Measurements from ENCODE around the gene PLEKHA3.
"Not testable (repeated sequence)": the region's sequence is repeated elsewhere in the genome, so short reads cannot be mapped to it uniquely, and the experiment has no call there.

PLEKHA3 gene

GRCh38 chr2:178479275-178479616, 1.0 kb upstream of the PLEKHA3 start:
- DNase-seq, result no peak

GRCh38 chr2:178479758-178480226, 465 bp upstream of the PLEKHA3 start:
- DNase-seq, result no peak

GRCh38 chr2:178482437-178482836, 2.2 kb downstream of the PLEKHA3 start:
- DNase-seq, result no peak

DNA sequence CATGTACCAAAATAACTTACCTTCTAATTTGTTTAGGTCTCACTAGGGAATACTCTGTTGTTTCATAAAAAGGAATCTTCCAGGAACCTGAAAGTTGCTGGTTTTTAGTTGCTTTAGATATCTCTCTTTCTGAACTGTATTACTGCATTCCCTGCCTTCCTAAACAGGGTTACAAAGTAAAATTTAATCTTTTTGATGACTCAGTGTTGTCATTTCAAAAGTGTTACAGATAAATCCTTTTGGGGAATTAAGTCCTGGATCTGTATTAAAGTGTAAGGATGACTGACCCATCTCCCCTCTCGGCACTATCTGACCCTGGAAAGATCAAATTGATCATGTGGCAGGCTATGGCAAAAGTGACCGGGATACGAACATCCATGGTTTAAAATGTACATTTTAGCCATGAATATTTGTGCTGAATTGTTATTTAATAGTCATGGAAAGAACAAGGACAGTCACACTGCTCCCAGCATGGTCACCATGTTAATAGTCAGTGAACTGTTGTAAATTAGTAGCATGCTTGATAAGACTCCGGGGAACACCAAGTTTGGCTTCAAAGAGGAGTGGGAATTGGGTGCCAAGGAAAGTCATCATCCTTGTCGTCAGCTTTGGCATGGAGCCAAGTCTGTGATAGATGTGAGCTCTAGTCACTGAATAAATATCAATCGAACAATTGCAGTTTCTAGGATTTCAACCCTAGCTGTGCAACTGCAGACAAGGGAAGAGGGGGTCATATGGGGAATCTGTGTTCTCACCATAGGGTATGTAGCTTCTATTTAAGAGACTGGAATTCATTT, 4.2 kb downstream of the PLEKHA3 start:
- DNase-seq, result peak; percentile 58

- DNase-seq, result no peak
These were observed 5.1 kb downstream of the PLEKHA3 start for GRCh38 chr2:178485356-178485755.

- DNase-seq, result no peak
These were observed 11.4 kb downstream of the PLEKHA3 start for GRCh38 chr2:178491612-178492011.

DNA sequence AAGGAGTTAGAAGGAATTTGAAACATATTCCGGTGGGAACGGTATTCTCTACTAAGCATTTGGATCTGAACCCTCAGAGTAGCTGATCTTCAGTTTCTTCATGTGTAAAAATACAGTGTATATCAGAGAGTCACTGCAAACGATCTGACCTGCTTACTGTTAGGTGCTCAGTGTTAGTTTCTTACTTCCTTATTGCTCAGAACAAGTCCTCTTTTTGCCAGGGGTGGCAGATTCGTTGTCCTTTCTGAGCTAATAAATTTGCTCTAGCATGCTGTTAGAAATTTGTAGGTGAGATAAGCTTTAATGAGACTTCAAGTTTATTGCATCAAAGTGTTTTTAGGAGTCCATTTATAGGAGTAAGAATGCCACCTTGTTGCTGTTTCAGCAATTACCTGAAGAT, 15.8 kb downstream of the PLEKHA3 start:
- DNase-seq, result no peak

GRCh38 chr2:178498137-178498536, 17.9 kb downstream of the PLEKHA3 start:
- DNase-seq, result no peak

- no peak for DNase-seq
These were observed 19.4 kb downstream of the PLEKHA3 start for GRCh38 chr2:178499640-178500039.

DNA sequence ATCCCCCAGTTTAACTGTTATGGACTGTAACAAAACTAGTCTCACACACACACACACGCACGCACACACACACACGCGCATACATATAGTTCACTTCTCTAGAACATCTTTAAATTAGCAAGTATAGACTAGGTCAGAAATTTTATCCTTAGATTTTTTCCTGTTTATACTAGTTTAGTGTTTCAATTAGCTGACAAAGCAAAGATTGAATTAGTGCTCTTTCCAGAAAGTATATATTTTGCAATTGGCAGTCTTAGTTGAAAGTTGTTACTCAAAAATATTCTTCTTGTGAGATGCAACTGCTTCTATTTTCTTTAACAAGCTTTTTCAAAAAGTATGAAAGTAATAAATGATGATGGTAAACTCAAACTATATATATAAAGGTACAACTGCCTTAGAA, 22.5 kb downstream of the PLEKHA3 start:
- no peak for DNase-seq

- no peak for DNase-seq
These were observed 25.8 kb downstream of the PLEKHA3 start for GRCh38 chr2:178506101-178506500.

- DNase-seq, result no peak
These were observed 26.3 kb downstream of the PLEKHA3 start for GRCh38 chr2:178506524-178506923.

DNA sequence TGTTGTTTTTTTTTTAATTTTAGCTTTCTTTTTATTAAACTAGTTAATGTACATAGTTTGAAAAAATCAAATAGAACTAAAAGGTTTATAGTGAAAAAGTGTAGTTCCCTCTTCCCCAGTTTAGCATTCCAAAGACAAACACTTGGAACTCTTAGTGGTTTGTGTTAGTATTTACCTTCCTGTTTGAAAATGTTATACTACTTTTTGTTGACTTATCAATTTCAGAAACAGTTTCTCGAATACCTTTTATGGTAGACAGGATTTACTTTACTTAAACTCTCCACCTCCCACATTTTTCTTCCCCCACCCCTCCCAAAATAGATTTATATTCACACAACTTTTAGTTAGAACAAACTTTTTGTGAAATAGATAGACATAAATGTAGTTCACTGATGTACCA, 26.7 kb downstream of the PLEKHA3 start:
- no peak for DNase-seq

GRCh38 chr2:178508646-178509045, 28.4 kb downstream of the PLEKHA3 start:
- no peak for DNase-seq

GRCh38 chr2:178510384-178510783, 30.1 kb downstream of the PLEKHA3 start:
- DNase-seq, result no peak

GRCh38 chr2:178512484-178512883, 32.2 kb downstream of the PLEKHA3 start:
- no peak for DNase-seq

DNA sequence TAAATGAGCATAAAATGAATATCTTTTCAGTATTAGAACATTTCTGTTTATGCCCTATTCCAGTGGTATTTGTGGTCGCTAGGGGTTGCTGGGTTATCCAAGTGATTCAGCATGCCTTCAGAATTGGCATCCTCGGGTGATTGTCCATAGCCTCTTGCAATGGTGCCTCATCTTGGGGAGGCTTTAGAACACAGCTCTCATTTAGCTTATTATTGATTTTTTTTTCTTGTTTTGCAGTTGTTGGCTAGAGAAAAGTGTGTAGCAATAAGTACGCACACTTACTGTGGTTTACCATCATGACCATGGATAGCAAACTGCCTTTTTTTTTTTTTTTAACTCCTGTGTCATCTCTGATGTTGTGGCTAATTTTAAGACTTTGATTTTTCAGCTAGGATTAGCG, 33.6 kb downstream of the PLEKHA3 start:
- no peak for DNase-seq

GRCh38 chr2:178514664-178515063, 34.4 kb downstream of the PLEKHA3 start:
- DNase-seq, result no peak

DNA sequence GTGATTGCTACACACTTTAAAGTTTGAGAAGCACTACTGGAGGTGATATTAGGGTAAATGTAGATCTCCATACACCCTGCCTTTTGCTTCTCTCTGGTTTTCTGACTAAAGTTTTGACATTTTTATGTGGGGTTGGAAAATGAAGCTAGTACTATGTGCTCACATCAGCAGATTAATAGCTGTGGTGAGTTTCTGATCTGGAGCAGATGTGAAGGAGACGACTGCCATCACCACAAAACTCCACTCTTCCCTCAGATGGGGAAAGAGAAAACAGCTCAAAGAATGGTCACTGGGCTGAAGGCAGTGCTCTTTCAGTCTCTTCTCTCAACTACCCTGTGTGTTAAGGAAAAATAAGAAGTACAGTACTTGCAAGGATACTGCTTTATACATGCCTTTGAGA, 37.2 kb downstream of the PLEKHA3 start:
- no peak for DNase-seq

- DNase-seq, result no peak
These were observed 41.3 kb downstream of the PLEKHA3 start for GRCh38 chr2:178521304-178522150.

DNA sequence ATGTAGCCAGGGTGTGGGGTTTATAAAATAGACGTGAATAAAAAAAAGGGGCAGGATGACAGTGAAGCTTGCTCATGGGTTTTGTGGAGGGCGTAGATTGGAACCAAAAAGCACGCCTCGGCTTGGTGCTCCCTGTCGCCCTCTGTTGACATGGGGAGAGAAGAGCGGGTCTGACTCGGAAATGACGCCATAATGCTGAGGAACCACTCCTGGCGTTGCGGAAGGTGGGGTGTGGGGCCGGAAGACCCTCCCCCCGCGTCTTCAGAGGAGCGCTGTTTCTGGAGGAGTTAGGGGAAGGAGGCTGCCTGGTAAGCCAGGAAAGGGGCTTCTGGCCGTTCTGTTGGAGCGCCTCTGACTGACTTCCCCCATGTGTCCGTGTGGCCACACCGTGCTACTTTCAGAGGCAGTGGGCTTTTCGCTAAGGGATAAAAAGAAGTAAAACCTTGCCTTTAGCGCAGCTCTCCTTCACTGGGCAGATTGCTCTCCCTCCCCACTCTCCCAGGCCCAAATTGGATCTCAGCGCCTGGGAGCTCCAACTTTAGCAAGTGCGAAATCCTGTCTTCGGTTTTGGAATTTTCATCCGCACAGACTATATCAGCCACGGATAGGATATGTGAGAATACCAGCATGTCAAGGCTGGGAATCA, 42.8 kb downstream of the PLEKHA3 start:
- peak; percentile 89 for DNase-seq

- DNase-seq, result no peak
These were observed 43.4 kb downstream of the PLEKHA3 start for GRCh38 chr2:178523596-178524134.

DNA sequence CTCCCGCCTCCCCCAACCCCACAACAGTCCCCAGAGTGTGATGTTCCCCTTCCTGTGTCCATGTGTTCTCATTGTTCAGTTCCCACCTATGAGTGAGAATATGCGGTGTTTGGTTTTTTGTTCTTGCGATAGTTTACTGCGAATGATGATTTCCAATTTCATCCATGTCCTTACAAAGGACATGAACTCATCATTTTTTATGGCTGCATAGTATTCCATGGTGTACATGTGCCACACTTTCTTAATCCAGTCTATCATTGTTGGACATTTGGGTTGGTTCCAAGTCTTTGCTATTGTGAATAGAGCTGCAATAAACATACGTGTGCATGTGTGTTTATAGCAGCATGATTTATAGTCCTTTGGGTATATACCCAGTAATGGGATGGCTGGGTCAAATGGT, 44.8 kb downstream of the PLEKHA3 start:
- DNase-seq, result not testable (repeated sequence)
